ENCODE measurements around the gene AFF3. TPM values are rescaled to one million over a fixed set of nuclear protein-coding genes. Genes with fewer than 3 reads are reported as not detected.

Gene AFF3
- total and polyA plus RNA-seq, 2 donors (not counting 1 experiment from before 2014, with no cell fraction given): 0.50 to 2.5 TPM

DNA sequence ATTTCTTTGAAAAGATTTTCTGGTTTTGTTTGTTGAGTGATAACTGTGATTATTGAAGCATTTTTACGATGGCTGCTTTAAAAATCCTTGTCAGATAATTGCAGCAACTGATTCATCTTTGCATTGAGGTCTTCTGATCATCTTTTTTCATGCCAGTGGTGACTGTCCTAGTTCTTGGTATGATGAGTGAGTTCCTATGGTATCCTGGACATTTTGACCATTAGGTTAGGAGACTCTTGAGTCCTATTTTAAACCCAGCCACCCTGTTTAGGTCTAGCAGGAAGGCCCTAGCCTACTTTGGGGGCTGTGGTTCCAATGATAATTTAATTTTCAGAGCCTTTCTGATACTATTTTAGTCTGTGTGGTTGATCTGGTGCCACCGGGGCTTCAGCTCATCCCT is 579.9 kb downstream of the AFF3 start:
- H3K36me3 ChIP-seq (ENCODE audit: control insufficient read depth, insufficient read depth, low read length): no peaks in the 10 kb centered on the region
- H4K20me1 ChIP-seq (ENCODE audit: control insufficient read depth, extremely low read depth, insufficient read depth, low read length): no peaks in the 10 kb centered on the region
- no peak overlapping the region for H3K27ac ChIP-seq (ENCODE audit: insufficient read depth, low read length)
- H3K27me3 ChIP-seq (ENCODE audit: control insufficient read depth, insufficient read depth, low read length): no peaks in the 10 kb centered on the region
- no peak overlapping the region for H3K9ac ChIP-seq (ENCODE audit: insufficient read depth, low read length)
- H3K4me1 ChIP-seq (ENCODE audit: control insufficient read depth, extremely low read depth, insufficient read depth, low read length): no peaks in the 10 kb centered on the region
- H3K79me2 ChIP-seq (ENCODE audit: control insufficient read depth, insufficient read depth, low read length): no peaks in the 10 kb centered on the region
- H3K9me3 ChIP-seq (ENCODE audit: control insufficient read depth, insufficient read depth, low read depth, low read length): no peaks in the 10 kb centered on the region
- H2AFZ ChIP-seq (ENCODE audit: low read length): no peak overlapping the region
- no peak for TF ChIP-seq EZH2 (IDR thresholded peaks at IDR 0.05; ENCODE audit: low read length, missing control alignments)
- TF ChIP-seq, protein P1, sequence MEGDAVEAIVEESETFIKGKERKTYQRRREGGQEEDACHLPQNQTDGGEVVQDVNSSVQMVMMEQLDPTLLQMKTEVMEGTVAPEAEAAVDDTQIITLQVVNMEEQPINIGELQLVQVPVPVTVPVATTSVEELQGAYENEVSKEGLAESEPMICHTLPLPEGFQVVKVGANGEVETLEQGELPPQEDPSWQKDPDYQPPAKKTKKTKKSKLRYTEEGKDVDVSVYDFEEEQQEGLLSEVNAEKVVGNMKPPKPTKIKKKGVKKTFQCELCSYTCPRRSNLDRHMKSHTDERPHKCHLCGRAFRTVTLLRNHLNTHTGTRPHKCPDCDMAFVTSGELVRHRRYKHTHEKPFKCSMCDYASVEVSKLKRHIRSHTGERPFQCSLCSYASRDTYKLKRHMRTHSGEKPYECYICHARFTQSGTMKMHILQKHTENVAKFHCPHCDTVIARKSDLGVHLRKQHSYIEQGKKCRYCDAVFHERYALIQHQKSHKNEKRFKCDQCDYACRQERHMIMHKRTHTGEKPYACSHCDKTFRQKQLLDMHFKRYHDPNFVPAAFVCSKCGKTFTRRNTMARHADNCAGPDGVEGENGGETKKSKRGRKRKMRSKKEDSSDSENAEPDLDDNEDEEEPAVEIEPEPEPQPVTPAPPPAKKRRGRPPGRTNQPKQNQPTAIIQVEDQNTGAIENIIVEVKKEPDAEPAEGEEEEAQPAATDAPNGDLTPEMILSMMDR (conservative IDR thresholded peaks at IDR 0.05 in 1 of 2, IDR thresholded peaks at IDR 0.05 in 1 of 2; ENCODE audit: low read depth in 1 of 2, low read length in 2 of 2): no peak
- no peak overlapping the region for H3K4me3 ChIP-seq (replicated peaks in 1 of 4; ENCODE audit: control extremely low read depth in 1 of 4, insufficient read depth in 1 of 4, low read depth in 3 of 4, low read length in 4 of 4)
- DNase-seq (ENCODE audit: low read depth in 2 of 2): no peak
- H3K4me2 ChIP-seq (ENCODE audit: extremely low read depth, insufficient read depth, low read length): no peak overlapping the region

DNA sequence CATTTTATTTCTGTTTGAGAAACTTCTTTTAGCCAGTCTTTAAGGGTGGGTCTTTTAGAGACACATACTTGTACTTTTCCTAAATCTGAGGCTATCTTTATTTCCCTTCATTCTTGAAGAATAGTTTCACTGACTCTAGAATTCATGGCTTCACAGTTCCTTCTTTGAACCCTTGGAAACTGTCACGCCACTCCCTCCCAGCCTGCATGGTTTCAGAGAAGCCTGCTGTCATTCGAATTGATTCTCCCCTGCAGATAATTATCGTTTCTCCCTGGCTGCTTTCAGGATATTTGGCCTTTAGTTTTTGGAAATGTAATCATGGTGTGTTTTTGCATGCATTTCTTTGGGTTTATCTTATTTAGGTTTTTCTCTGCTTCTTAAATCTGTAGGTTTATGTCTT is 580.6 kb downstream of the AFF3 start:
- no peak overlapping the region for H2AFZ ChIP-seq (ENCODE audit: low read length)
- H4K20me1 ChIP-seq (ENCODE audit: control insufficient read depth, extremely low read depth, insufficient read depth, low read length): no peaks in the 10 kb centered on the region
- no peaks in the 10 kb centered on the region for H3K36me3 ChIP-seq (ENCODE audit: control insufficient read depth, insufficient read depth, low read length)
- H3K9ac ChIP-seq (ENCODE audit: insufficient read depth, low read length): no peak overlapping the region
- no peak overlapping the region for H3K4me2 ChIP-seq (ENCODE audit: extremely low read depth, insufficient read depth, low read length)
- no peak for DNase-seq (ENCODE audit: low read depth in 2 of 2)
- no peaks in the 10 kb centered on the region for H3K9me3 ChIP-seq (ENCODE audit: control insufficient read depth, insufficient read depth, low read depth, low read length)
- no peaks in the 10 kb centered on the region for H3K79me2 ChIP-seq (ENCODE audit: control insufficient read depth, insufficient read depth, low read length)
- H3K27me3 ChIP-seq (ENCODE audit: control insufficient read depth, insufficient read depth, low read length): no peaks in the 10 kb centered on the region
- no peaks in the 10 kb centered on the region for H3K4me1 ChIP-seq (ENCODE audit: control insufficient read depth, extremely low read depth, insufficient read depth, low read length)
- TF ChIP-seq EZH2 (IDR thresholded peaks at IDR 0.05; ENCODE audit: low read length, missing control alignments): no peak
- TF ChIP-seq, protein P1 (conservative IDR thresholded peaks at IDR 0.05 in 1 of 2, IDR thresholded peaks at IDR 0.05 in 1 of 2; ENCODE audit: low read depth in 1 of 2, low read length in 2 of 2): no peak
- no peak overlapping the region for H3K4me3 ChIP-seq (replicated peaks in 1 of 4; ENCODE audit: control extremely low read depth in 1 of 4, insufficient read depth in 1 of 4, low read depth in 3 of 4, low read length in 4 of 4)
- H3K27ac ChIP-seq (ENCODE audit: insufficient read depth, low read length): no peak overlapping the region

DNA sequence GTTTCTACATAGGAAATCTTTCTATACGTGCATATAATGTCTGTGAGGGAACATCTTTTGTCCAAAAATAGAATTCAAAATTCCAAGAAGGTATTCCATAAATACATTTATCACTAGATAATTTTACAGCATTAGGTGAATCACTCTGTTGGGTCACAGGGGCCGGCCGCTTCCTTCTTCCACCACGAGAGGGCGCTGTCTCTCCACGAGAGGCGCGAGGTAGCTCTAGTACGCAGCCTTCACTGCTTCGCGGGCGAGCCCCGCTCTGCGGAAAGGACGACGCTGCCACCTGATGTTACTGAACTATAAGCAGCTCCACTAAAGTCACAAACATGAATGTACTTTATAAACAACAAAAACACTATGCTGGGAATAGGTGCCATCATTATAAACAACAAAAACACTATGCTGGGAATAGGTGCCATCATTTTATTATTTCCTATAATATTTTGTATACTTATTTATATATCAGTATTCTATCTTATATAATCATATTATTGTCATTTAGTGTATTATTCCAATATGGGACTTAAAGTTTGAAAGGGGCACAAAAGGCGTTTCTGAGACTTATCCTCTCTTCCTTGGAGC is 583.2 kb downstream of the AFF3 start:
- Histone ChIP-seq H2AFZ (ENCODE audit: low read length) (no peak overlapping the region), H3K9me3 (ENCODE audit: control insufficient read depth, insufficient read depth, low read depth, low read length) (no peaks in the 10 kb centered on the region), H3K4me1 (ENCODE audit: control insufficient read depth, extremely low read depth, insufficient read depth, low read length) (no peaks in the 10 kb centered on the region), H3K9ac (ENCODE audit: insufficient read depth, low read length) (no peak overlapping the region), H3K4me3 (replicated peaks in 1 of 4; ENCODE audit: control extremely low read depth in 1 of 4, insufficient read depth in 1 of 4, low read depth in 3 of 4, low read length in 4 of 4) (no peak overlapping the region), H4K20me1 (ENCODE audit: control insufficient read depth, extremely low read depth, insufficient read depth, low read length) (no peaks in the 10 kb centered on the region), H3K27me3 (ENCODE audit: control insufficient read depth, insufficient read depth, low read length) (no peaks in the 10 kb centered on the region), H3K4me2 (ENCODE audit: extremely low read depth, insufficient read depth, low read length) (no peak overlapping the region), H3K36me3 (ENCODE audit: control insufficient read depth, insufficient read depth, low read length) (no peaks in the 10 kb centered on the region), H3K27ac (ENCODE audit: insufficient read depth, low read length) (no peak overlapping the region), H3K79me2 (ENCODE audit: control insufficient read depth, insufficient read depth, low read length) (no peaks in the 10 kb centered on the region)
- DNase-seq (ENCODE audit: low read depth in 2 of 2): peak; percentile 58 to 68
- TF ChIP-seq EZH2 (IDR thresholded peaks at IDR 0.05; ENCODE audit: low read length, missing control alignments): no peak
- TF ChIP-seq, protein P1 (conservative IDR thresholded peaks at IDR 0.05 in 1 of 2, IDR thresholded peaks at IDR 0.05 in 1 of 2; ENCODE audit: low read depth in 1 of 2, low read length in 2 of 2): peak; percentile 95 to 97

Measured in fibroblast of lung (primary cell).